ENCODE data around the gene KRTAP15-1.

GRCh38 chr21:30447056-30447455, 7.0 kb downstream of the KRTAP15-1 start:
- no peak for TF ChIP-seq POLR2A (IDR thresholded peaks at IDR 0.05)
- TF ChIP-seq CTCF (IDR thresholded peaks at IDR 0.05), result no peak

Data from uterus (tissue), 2 donors.